Measurements from ENCODE around the gene LRRC25.
"Not testable (repeated sequence)": the region's sequence is repeated elsewhere in the genome, so short reads cannot be mapped to it uniquely, and the experiment has no call there.

LRRC25 gene

DNA sequence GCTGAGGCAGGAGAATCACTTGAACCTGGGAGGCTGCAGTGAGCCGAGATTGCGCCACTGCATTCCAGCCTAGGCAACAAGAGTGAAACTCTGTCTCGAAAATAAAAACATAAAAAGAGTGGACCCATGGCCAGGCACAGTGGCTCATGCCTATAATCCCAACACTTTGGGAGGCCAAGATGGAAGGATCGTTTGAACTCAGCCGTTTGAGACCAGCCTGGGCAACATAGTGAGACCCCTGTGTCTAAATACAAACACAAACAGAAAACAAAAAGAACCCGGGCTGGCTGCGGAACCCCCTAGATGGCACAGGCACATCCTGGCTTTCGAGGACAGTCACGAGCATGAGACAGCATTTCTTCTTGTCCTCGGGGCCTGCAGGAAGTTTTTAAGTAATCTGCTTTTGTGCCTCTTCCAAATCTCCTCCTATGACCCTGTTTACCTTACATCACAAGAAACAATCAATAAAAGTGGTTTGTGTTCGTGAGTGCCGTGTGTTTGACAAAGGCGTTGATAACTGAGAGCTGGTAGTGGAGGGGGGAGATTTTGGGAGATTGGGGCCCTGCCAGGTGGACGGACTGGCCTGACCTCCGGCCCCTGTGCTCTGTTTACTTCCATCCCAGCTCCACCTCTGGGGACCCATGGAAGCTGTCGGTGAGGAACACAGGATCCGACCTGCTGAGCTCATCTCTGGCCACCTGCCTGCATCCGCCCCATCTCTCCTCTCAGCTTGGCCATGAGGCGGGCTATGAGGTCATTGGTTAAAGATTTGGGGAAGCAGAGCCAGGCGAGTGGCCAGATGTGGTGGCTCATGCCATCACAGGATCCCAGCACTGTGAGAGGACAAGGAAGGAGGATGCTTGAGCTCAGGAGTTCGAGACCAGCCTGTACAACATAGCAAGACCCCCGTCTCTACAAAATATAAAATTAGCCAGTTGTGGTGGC, 17.3 kb downstream of the LRRC25 start:
- peak; percentile 84 for DNase-seq (ENCODE audit: low read depth)

DNA sequence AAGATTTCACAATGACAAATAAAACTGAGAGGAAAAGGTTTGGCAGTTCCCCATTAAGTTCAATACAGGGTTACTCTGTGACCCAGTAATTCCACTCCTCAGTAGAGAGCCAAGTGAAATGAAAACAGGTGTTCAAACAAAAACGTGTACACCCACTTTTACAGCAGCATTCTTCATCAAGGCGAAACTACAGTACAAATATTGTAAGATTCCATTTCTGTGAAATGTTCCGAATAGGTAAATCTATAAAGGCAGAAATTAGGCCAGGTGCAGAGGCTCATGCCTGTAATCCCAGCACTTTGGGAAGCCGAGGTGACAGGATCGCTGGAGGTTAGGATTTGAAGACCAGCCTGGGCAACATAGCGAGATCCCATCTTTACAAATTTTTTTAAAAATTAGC, 20.4 kb downstream of the LRRC25 start:
- DNase-seq (ENCODE audit: low read depth), result no peak

DNA sequence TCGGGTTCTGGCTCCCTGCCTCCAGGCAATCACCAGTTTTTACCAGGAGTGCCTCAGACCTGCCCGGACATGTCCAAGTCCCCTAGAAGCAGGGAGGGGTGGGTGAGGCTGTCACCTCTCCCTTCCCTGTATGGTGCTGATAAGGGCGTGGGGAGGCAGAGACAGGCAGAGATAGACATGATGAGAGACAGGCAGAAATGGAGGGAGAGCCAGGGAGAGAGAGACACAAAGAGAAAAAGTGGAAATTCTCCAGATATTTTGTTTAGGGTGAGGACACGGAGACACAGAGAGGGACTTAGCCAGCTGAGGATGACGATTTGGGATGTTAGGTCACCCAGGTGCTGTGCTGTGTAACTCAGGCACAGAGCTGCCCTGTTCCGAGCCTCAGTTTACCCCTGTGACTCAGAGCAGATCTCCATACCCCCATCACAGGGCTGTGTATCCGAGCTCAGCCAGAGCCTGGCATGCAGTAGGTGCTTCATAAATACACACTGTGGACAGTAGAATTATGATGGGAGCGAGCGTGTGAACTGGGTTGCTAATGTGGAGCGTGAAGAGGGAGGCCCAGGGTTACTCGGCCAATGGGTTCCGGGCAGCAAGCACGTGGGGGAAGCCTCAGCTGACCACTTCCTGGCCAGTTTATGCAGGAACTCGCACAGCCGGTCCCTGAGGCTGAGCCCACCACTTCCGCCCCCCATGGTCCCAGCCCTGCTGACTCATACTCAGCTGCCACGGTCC, 23.4 kb downstream of the LRRC25 start:
- DNase-seq (ENCODE audit: low read depth), result peak; percentile 79

DNA sequence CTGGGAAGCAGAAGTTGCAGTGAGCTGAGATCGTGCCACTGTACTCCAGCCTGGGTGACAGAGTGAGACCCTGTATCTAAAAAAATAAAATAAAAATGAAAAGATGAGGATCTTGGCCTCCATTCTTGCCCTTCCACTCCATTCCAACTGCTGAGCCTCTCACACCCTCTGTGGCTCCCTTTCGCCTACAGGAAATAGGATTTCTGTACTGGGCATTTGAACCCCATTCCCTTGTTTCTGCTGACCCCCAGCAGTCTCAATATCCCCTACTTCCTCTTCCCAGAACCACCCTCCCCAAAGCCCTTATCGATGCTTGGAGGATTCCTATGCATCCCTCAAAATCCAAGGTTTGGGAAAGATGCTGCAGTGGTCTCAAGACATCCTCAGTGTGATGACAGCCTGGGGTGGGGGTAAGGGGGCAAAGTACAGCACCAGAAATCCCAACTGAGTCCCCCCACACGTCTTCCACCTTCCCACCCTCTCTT, 24.0 kb downstream of the LRRC25 start:
- no peak for DNase-seq (ENCODE audit: low read depth)

DNA sequence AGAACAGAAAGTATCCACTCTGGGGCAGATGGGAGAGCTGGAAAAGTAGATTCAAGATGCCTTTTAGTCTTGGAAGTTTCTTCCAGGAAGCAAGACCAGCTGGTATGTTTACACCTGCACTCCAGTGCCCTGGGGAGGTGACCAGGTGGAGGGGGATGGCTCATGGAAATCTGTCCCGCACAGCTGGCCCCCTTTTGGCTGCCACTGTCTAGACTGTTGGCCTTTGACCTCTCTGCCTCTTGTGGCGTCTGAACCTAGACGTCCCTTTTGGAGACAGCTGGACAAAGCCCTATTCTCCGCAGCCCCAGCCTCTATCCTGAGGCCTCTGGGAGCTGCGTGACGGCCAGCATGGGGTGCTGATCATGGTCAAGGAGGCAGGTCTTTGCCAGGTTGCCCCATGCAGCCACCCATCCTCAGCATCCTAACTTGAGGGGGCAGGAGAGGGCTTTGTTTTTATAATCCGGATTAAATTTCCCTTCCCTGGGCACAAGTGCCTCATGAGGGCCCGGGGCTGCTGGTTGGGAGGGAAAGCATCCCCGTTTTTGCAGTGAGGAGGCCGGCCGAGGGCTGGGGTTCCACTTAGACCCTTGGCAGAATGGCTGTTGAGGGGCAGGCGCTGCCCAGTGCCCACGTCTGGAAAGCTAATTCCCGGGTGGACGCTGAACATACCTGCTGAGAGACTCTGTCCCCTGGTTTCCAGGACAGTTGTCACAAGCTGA, 28.8 kb downstream of the LRRC25 start:
- no peak for DNase-seq (ENCODE audit: low read depth)

DNA sequence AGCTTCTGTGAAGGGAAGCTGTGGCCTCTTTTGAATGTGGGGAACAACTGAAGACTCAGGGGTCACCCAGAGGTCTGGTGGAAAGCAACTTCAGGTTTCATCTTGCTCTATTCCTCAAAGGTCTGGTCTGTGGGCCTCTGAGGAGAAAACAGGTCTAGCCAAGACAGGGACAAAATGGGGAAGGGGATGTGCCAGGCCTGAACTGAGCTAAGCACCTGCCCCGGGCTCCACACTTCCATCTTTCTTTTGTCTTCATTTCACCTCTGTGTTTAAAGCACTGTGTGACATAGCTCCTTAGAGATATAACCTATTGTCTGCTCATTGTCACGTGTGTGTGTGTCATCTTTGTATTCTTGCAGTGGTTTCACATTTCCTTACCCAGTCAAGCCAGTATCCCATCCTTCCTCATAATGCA, 31.4 kb downstream of the LRRC25 start:
- no peak for DNase-seq (ENCODE audit: low read depth)

DNA sequence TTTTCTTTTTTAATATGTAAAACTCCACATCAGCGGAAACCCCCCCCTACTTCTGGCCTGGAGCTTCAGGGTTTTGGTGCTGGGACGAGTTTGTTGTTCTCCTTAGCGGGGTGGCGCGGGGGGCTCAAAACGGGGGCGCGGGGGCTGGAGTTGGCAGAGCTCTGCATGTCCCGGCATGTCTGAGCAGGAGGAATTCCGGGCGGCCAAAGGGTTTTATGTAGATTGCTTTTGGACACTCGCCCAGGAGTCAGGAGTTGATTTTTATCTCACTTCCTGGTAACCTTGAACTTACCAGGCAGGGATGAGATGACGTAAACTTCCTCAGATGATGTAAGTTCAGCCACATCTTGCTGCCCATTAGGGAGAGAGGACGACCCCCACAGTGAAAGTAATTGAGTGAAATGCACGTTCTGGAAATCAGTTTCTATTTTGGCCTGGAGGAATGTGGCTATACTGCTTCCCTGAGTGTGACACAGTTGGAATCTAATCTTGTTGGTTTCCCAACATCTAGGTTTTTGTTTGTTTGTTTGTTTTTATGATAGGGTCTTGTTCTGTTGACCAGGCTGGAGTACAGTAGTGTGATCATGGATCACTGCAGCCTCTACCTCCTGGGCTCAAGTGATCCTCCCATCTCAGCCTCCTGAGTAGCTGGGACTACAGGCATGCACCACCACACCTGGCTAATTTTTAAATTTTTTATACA, 32.4 kb downstream of the LRRC25 start:
- peak; percentile 94 for DNase-seq (ENCODE audit: low read depth)

DNA sequence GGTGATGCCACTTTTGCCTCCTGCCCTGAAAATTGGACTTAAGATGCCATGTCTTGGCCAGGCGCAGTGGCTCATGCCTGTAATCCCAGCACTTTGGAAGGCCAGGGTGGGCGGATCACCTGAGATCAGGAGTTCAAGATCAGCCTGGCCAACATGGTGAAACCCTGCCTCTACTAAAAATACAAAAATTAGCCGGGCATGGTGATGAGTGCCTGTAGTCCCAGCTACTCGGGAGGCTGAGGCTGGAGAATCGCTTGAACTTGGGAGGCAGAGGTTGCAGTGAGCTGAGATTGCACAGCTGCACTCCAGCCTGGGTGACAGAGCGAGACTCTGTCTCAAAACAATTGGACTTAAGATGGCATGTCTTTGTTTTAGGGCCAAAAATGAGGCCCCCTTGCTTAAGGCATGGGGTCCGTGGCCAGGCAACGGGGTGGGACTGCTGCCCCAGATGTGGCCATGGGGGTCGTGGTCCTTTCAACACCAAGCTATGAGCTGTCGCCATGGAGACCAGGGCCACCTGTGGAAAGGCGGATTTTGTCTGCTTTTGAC, 33.1 kb downstream of the LRRC25 start:
- not testable (repeated sequence) for DNase-seq (ENCODE audit: low read depth)

DNA sequence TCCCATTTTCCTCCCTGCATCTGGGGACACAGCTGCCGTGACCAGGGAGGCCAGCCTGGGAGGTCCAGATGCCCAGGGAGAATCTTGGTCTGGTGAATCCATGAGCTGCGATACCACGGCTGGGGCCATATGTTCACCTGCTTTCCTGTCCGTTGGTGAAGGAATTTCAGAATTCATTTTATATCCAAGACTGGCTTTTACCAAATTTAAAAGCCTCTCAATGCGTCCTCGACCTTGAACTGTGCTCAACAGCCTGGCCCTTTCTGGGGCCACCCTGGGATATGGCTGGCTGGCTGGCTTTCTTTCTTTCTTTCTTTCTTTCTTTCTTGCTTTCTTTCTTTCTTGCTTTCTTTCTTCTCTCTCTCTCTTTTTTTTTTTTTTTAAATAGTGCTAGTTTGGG, 33.6 kb downstream of the LRRC25 start:
- no peak for DNase-seq (ENCODE audit: low read depth)

DNA sequence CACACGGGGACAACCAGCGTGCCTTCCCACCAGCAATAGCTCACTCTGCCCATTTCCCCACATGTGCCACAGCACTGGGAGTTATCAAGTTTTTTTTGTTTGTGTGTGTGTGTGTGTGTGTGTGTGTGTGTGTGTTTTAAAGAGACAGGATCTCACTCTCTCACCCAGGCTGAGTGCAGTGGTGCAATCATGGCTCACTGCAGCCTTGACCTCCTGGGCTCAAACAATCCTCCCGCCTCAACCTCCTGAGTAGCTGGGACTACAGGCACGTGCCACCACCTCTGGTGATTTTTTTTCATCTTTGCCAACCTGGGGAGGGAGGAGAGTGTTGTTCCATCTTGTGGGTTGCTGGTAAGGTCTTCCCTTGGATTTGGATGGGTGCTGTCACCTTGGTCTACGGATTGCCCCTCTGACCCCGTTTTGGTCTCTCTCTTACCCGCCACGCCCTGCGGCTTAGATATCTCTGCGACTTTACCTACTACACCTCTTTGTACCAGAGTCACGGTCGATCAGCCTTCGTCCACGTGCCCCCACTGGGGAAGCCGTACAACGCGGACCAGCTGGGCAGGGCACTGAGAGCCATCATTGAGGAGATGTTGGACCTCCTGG, 34.4 kb downstream of the LRRC25 start:
- no peak for DNase-seq (ENCODE audit: low read depth)

DNA sequence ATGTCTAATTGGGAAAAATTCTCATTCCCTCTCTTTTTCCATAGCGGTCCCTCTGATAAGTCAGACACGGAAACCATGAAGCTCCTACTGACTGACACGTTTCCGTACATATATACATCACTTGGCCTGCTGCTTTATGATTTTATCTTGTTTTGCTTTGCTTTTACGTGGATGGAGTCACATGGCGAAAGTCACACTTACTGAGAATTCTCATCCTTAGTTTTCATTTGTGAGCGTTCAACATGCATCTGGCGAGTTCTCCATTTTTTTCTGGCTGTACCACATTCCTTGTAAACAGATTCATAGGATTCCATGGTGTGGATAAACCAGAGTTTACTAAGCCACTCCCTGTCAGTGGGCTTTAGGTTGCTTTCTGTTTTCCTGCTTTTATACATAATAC, 35.8 kb downstream of the LRRC25 start:
- no peak for DNase-seq (ENCODE audit: low read depth)

DNA sequence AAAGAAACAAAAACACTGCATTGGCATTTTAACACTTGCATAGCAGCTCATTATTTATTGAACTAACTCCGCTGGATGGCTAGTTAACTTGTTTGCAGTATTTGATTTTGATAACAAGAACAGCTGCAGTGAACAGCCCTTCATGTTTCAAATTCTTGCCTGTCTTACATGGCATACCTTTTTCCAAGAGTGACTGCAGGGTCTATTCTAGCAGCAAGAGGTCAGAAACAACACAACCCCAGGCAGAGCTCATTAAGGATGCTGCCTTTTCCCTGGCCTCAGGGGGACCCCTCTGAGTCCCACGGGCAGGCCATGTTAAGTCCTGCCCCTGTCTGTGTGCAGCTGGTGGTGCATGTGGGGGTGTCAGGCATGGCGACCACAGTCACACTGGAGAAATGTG, 40.4 kb downstream of the LRRC25 start:
- no peak for DNase-seq (ENCODE audit: low read depth)

DNA sequence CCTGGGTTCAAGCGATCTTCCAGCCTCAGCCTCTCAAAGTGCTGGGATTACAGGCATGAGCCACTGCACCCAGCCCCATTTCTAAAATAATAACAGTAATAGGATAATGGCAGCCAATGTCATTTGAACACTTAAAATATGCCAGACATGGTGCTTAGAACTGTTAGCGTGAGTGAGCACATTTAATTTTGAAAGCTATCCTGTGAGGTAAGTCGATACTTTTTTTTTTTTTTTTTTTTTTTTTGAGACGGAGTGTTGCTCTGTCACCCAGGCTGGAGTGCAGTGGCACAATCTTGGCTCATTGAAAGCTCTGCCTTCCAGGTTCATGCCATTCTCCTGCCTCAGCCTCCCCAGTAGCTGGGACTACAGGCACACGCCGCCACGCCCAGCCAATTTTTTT, 42.7 kb downstream of the LRRC25 start:
- DNase-seq (ENCODE audit: low read depth), result not testable (repeated sequence)

DNA sequence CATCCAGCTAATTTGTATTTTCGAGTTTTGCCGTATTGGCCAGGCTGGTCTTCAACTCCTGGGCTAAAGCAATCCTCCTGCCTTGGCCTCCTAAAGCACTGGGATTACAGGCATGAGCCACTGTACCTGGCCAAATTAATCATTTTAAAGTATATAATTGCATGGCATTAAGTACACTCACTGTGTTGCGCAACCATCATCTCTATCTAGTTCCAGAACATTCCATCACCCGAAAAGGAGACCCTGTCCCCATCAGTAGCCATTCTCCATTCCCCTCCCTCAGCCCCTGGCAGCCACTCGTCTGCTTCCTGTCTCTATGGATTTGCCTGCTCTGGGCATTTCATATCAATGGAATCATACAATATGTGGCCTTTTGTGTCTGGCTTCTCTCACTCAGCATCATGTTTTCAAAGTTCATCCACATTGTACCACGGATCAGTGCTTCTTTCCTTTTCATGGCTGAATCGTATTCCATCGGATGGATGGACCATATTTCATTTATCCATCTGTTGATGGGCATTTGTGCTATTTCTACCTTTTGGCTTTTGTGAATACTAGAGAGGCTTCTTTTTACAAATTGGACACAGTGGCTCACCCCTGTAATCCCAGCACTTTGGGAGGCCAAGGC, 43.9 kb downstream of the LRRC25 start:
- DNase-seq (ENCODE audit: low read depth), result no peak

DNA sequence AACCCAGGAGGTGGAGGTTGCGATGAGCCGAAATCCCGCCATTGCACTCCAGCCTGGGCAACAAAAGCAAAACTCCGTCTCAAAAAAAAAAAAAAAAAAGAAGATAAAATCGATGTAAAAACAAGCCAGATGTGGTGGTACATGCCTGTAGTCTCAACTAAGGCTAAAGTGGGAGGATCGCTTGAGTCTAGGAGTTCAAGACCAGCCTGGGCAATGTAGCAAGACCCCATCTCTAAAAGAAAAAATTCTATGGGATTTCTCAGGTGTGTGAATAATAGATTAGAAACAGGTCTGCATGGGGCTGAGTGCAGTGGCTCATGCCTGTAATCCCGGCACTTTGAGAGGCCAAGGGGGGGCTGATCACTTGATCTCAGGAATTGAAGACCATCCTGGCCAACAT, 45.9 kb downstream of the LRRC25 start:
- no peak for DNase-seq (ENCODE audit: low read depth)

DNA sequence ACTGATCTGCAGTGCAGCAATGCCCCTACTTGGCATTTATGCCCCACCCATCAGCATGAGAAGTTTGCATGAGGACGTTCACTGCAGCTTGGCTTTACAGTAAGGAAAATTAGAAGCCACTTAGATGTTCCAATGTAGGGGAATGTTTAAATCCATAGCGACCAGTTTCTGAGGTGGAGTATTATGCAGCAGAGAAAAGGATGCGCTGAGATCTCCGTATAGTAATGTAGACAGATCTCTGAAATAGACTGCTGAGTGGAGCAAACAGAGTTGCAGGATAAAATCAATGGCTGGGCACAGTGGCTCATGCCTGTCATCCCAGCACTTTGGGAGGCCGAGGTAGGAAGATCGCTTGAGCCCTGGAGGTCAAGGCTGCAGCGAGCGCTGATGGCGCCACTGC, 46.9 kb downstream of the LRRC25 start:
- DNase-seq (ENCODE audit: low read depth), result no peak

DNA sequence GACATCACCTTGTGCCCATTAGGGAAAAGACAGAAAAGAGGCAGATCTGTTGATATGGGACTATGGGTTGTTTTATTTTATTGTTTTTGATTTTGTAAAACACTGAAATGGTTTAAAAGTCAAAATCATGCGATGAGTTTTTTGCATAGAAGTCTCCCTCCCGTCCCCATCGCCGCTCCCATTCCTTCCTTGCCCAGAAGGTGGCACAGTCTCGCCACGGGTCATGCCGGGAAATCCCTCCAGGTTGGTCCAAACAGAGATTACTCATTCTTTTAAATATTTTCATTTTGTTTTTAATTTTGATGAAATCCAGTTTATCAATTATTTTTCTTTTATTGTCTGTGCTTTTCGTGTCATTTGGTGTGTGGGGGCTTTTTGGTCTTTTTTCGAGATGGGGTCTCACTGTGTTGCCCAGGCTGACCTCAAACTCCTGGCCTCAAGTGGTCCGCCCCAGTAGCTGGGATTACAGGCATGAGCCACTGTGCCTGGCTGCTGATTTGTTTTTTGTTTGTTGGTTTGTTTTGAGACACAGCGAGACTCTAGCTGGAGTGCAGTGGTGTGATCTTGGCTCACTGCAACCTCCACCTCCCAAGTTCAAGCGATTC, 47.8 kb downstream of the LRRC25 start:
- DNase-seq (ENCODE audit: low read depth), result no peak

DNA sequence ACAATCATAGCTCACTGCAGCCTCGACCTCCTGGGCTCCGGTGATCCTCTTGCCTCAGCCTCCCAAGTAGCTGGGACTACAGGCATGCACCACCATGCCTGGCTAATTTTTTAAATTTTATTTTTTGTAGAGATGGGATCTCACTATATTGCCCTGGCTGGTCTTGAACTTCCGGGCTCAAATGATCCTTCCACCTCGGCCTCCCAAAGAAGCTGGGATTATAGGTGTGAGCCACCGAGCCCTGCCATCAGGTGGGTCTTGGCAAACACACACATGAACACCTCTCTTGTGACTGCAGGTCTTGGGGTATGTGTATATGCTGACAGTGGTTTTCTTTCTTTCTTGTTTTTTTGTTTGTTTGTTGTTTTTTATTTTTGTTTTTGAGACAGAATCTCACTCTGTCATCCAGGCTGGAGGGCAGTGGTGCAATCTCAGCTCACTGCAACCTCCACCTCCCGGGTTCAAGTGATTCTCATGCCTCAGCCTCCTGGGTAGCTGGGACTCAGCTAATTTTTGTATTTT, 48.5 kb downstream of the LRRC25 start:
- not testable (repeated sequence) for DNase-seq (ENCODE audit: low read depth)

DNA sequence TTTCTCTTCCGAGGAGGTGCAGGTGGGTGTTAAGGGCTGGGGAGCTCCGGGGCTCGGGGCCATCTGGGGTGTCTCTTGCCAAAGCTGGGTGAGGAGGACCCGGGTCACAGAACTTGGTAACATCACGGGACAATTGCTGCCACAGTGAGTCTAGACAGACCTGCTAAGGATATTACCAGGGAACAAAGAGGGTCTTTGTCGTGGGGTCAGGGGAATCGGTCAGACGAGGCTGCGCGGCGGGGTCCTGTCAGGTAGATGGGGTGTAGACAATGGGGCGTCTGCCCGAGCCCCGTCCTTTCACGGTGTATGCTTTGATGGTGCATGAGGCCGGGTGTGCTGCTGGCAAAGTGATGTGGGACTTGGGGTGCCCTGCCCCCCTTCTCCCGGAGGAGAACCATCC, 49.3 kb downstream of the LRRC25 start:
- DNase-seq (ENCODE audit: low read depth), result no peak

DNA sequence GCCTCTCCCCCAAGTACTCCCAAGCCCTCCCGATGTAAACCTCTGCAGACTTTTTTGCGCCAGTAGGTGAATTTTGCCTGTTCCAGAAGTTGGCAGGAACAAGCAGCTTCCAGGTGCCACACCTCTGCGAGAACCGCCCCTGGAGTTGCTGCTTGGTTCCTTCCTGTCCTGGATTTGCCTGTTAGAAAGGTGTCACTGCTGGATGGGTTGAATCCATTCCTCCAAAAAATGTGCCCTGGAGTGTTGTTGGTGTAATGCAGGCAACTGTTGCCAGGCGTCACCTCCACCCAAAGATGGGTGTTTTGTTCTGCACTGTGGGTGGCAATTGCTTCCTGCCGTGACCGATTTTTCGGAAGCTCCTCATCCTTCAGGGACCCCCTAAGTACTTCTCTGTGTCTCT, 51.3 kb downstream of the LRRC25 start:
- DNase-seq (ENCODE audit: low read depth), result no peak

Measured in GM04503 (cell line).